ENCODE measurements around the gene PLCE1.

PLCE1 gene

GRCh38 chr10:94023906-94024305, 30.2 kb downstream of the PLCE1 start:
- DNase-seq (ENCODE audit: low read depth in 2 of 2): no peak

- DNase-seq (ENCODE audit: low read depth in 2 of 2): no peak
Measured at GRCh38 chr10:94024407-94024806, 30.7 kb downstream of the PLCE1 start.

- DNase-seq (ENCODE audit: low read depth in 2 of 2): no peak
Measured at GRCh38 chr10:94025806-94026205, 32.1 kb downstream of the PLCE1 start.

GRCh38 chr10:94027197-94027596, 33.5 kb downstream of the PLCE1 start:
- DNase-seq (ENCODE audit: low read depth in 2 of 2): no peak

GRCh38 chr10:94029955-94030354, 36.2 kb downstream of the PLCE1 start:
- DNase-seq (ENCODE audit: low read depth in 2 of 2): no peak

- DNase-seq (ENCODE audit: low read depth in 2 of 2): no peak
Measured at GRCh38 chr10:94035982-94036765, 42.4 kb downstream of the PLCE1 start.

- no peak for DNase-seq (ENCODE audit: low read depth in 2 of 2)
Measured at GRCh38 chr10:94036766-94037033, 43.0 kb downstream of the PLCE1 start.

GRCh38 chr10:94037286-94037685, 43.6 kb downstream of the PLCE1 start:
- DNase-seq (ENCODE audit: low read depth in 2 of 2): no peak

- DNase-seq (ENCODE audit: low read depth in 2 of 2): no peak
Measured at GRCh38 chr10:94038024-94038423, 44.3 kb downstream of the PLCE1 start.

GRCh38 chr10:94041206-94041605, 47.5 kb downstream of the PLCE1 start:
- no peak for DNase-seq (ENCODE audit: low read depth in 2 of 2)

GRCh38 chr10:94042001-94042833, 48.5 kb downstream of the PLCE1 start:
- no peak for DNase-seq (ENCODE audit: low read depth in 2 of 2)

- DNase-seq (ENCODE audit: low read depth in 2 of 2): no peak
Measured at GRCh38 chr10:94042834-94043175, 49.1 kb downstream of the PLCE1 start.

Data from stimulated activated CD8-positive, alpha-beta memory T cell treated with anti-CD3 and anti-CD28 coated beads, Interleukin-15, amount 100 ng/mL, for 48 hours (primary cell).